Activated CD8-positive, alpha-beta T cell treated with anti-CD3 and anti-CD28 coated beads, Interleukin-2, amount 10 ng/mL, durations not matched to agents 7 days and 5 days (primary cell): Measurements from ENCODE around the gene CLEC4C. TPM values are rescaled to one million over a fixed set of nuclear protein-coding genes. Genes with fewer than 3 reads are reported as not detected.

Experiments
- total RNA-seq, 2 experiments: library from RNA; stranded (reverse); gene quantifications; one replicate each; pipeline ENCODE4 v1.2.3, GENCODE V29; 2021

CLEC4C gene
- total RNA-seq, 2 experiments from 2014 or later = not detected

Other genes starting within 250 kb of the CLEC4C start
- gene CD163, start 243.6 kb downstream of the CLEC4C start, total RNA-seq = not detected
- not detected for gene APOBEC1, start 81.5 kb downstream of the CLEC4C start, total RNA-seq
- not detected for gene GDF3, start 51.6 kb downstream of the CLEC4C start, total RNA-seq
- gene DPPA3, start 35.9 kb downstream of the CLEC4C start, total RNA-seq = not detected
- not detected for gene NANOGNB, start 17.8 kb upstream of the CLEC4C start, total RNA-seq
- gene NANOG, start 42.0 kb upstream of the CLEC4C start, total RNA-seq = not detected
- gene SLC2A14, start 125.5 kb upstream of the CLEC4C start, total RNA-seq = under 1 TPM; 0.13 to 0.18 TPM
- gene SLC2A3, start 188.8 kb upstream of the CLEC4C start, total RNA-seq = 100 to 1,000 TPM; 255 to 266 TPM